NB4 (cell line): Measurements from ENCODE around the gene VILL.
"Not testable (repeated sequence)": the region's sequence is repeated elsewhere in the genome, so short reads cannot be mapped to it uniquely, and the experiment has no call there.

ENCODE experiments used
- DNase-seq: peaks from one replicate; pipeline ENCODE4 v3.0.0; 2010; ENCODE audit warnings: low read depth
- H3K4me3 ChIP-seq: one replicate; pipeline ENCODE4 v1.5.1; 2011; ENCODE audit warnings: mild to moderate bottlenecking, low read depth, low read length, moderate library complexity
- MYC ChIP-seq: IDR thresholded peaks from 2 replicates; pipeline ENCODE4 v1.6.1; 2011; ENCODE audit warnings: low read depth, low read length
- POLR2A ChIP-seq: IDR thresholded peaks from 2 replicates; pipeline ENCODE4 v1.6.1; 2011; ENCODE audit warnings: mild to moderate bottlenecking; ENCODE audit not compliant: insufficient read length; ENCODE audit errors: extremely low read depth
- TF ChIP-seq, protein P1 (sequence below): IDR thresholded peaks from one replicate; pipeline ENCODE4 v1.5.1; 2012; ENCODE audit warnings: low read depth, low read length
- TF ChIP-seq, protein P2 (sequence below): IDR thresholded peaks from 2 replicates; pipeline ENCODE4 v1.6.1; 2011; ENCODE audit warnings: low read depth, low read length

The VILL gene

GRCh38 chr3:38046821-38047220 lies 56.2 kb downstream of the VILL start:
- TF ChIP-seq POLR2A (no peak), MYC (no peak)
- TF ChIP-seq, protein P1, sequence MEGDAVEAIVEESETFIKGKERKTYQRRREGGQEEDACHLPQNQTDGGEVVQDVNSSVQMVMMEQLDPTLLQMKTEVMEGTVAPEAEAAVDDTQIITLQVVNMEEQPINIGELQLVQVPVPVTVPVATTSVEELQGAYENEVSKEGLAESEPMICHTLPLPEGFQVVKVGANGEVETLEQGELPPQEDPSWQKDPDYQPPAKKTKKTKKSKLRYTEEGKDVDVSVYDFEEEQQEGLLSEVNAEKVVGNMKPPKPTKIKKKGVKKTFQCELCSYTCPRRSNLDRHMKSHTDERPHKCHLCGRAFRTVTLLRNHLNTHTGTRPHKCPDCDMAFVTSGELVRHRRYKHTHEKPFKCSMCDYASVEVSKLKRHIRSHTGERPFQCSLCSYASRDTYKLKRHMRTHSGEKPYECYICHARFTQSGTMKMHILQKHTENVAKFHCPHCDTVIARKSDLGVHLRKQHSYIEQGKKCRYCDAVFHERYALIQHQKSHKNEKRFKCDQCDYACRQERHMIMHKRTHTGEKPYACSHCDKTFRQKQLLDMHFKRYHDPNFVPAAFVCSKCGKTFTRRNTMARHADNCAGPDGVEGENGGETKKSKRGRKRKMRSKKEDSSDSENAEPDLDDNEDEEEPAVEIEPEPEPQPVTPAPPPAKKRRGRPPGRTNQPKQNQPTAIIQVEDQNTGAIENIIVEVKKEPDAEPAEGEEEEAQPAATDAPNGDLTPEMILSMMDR: no peak
- TF ChIP-seq, protein P2, sequence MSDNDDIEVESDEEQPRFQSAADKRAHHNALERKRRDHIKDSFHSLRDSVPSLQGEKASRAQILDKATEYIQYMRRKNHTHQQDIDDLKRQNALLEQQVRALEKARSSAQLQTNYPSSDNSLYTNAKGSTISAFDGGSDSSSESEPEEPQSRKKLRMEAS: no peak
- no peak for DNase-seq
- no peak overlapping the region for H3K4me3 ChIP-seq

DNA sequence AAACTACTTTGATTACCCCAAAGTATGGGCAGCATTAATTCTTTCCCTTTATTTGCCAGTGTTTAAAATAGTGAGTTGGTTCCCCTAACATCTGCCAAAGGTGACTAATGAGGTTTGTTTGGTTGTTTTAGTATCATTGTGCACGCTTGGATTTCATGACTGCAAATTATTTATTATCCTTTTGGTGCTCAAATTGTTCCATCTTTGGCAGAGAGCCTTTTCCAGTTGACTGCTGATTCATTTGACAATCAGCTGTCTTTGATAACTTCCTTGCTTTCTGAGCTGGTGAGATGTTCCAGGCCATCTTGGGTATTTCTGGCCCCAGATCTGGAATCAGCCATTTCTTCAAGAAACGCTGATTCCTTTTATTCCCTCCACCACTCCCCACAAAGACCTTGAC lies 57.3 kb downstream of the VILL start:
- TF ChIP-seq, protein P2: no peak
- no peak for TF ChIP-seq POLR2A
- TF ChIP-seq MYC: no peak
- TF ChIP-seq, protein P1: no peak
- no peak overlapping the region for H3K4me3 ChIP-seq
- no peak for DNase-seq

DNA sequence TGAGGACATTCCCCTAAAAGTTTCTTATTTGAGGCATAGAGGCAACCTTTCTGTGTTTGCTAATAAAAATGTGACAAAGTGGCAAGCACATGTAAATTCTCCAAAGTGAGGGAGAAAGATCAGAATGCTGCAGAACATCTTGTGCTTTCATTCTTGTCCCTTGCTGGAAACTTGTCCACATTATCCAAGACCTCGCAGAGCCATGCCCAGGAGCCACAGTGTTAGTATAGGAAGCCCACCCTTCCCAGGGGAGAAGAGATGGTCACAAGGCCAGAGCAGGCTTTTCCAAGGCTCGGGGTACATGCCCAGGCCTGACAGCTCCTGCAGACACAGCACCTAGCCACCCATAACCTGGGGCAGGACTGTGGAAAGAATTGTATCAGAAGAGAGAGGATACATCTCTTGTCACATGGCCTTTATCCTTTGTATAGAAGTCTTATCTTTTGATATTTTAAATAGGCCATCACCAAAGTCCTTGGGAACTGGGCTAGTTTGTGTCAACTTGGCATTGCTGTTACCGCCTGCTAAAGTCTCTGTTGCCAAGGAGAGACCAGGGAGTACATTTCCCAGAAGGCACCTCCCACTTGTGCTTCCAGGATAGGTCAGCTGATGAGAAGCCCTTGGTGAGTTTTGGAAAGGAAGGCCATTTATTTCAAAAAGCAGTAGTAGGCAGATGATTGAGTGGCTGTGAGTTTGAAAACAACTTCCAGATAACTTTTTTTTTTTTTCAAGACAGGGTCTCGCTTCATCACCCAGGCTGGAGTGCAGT lies 59.0 kb downstream of the VILL start:
- no peak overlapping the region for H3K4me3 ChIP-seq
- TF ChIP-seq, protein P1: no peak
- TF ChIP-seq POLR2A (no peak), MYC (no peak)
- TF ChIP-seq, protein P2: no peak

DNA sequence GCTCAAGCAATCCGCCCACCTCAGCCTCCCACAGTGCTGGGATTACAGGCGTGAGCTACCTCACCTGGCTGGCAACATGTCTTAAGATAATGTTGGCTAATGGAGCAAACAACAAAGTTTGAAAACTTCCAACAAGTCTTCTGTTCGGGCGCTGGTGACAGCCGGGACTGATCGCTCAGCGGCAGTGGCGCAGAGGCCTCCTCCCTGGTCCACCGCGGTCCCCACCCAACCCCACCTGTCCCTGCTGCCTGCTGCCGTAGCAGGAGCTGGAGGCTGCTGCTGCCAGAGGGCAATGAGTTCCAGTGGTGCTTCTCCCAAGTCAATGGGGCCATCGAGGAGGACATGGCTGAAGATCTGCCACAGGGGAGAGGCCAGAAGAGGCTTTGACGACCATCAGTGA lies 60.5 kb downstream of the VILL start:
- no peak for DNase-seq
- TF ChIP-seq, protein P2: no peak
- TF ChIP-seq MYC (no peak), POLR2A (no peak)
- TF ChIP-seq, protein P1: no peak

More for the DNA sequence above, 59.0 kb downstream of the VILL start:
- no peak for DNase-seq

GRCh38 chr3:38053286-38053685 lies 62.7 kb downstream of the VILL start:
- H3K4me3 ChIP-seq, DNase-seq: not testable (repeated sequence)

More for the DNA sequence above, 60.5 kb downstream of the VILL start:
- no peak overlapping the region for H3K4me3 ChIP-seq

- not testable (repeated sequence) for H3K4me3 ChIP-seq, DNase-seq
Measured at GRCh38 chr3:38053813-38054498, 63.4 kb downstream of the VILL start.

DNA sequence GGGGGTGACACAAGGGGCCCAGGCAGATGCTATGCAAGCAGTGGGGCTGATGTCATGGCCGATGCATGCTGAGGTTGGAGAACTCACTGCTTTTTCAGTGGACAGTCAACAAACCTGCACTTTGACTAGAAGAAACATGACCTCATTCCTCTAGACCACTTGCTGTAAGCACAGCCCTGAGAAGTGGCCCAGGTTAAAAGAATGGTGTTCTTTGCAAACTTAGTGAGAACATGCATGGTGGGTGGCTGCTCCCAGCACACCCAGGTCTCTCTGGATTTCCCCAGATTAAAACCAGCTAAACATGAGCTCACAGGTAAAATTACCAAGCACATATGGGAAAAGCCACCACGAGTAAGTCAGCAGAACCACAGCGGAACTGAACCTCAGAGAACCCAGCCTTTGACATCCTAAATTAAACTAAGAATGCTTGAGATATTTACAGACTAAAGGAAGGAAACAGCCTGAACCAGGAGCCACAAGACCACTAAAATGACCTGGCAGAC lies 64.0 kb downstream of the VILL start:
- TF ChIP-seq POLR2A (no peak), MYC (no peak)
- TF ChIP-seq, protein P2: no peak
- TF ChIP-seq, protein P1: no peak
- H3K4me3 ChIP-seq: no peak overlapping the region

More for the DNA sequence above, 64.0 kb downstream of the VILL start:
- DNase-seq: no peak
